CD4-positive, alpha-beta T cell treated with Interleukin-6 for 4 hours (primary cell): Measurements from ENCODE around the gene MRPL40.
A peak's percentile ranks its signal among the peaks of the same experiment; 100 is the strongest.

Experiments used
- DNase-seq: peaks from one replicate; pipeline ENCODE4 v3.0.0-alpha.2; 2020; ENCODE audit warnings: mixed read lengths

Gene MRPL40

GRCh38 chr22:19432133-19432851, at the start of gene MRPL40:
Gene MRPL40, plus strand, starts transcription at chr22:19432545. Its CDS starts 10 bp downstream, at chr22:19432555.
- DNase-seq: peak; percentile 94

GRCh38 chr22:19383292-19383691, 49.1 kb upstream of the MRPL40 start:
- DNase-seq: no peak

GRCh38 chr22:19385221-19385906, 47.0 kb upstream of the MRPL40 start:
- no peak for DNase-seq

GRCh38 chr22:19386248-19386647, 46.1 kb upstream of the MRPL40 start:
- DNase-seq: no peak

GRCh38 chr22:19387038-19387437, 45.3 kb upstream of the MRPL40 start:
- DNase-seq: no peak

- DNase-seq: no peak
Observed at GRCh38 chr22:19387575-19387974, 44.8 kb upstream of the MRPL40 start.

GRCh38 chr22:19393704-19394103, 38.6 kb upstream of the MRPL40 start:
- no peak for DNase-seq

- DNase-seq: no peak
Observed at GRCh38 chr22:19394274-19395050, 37.9 kb upstream of the MRPL40 start.

GRCh38 chr22:19395276-19395675, 37.1 kb upstream of the MRPL40 start:
- DNase-seq: no peak

GRCh38 chr22:19396561-19396933, 35.8 kb upstream of the MRPL40 start:
- DNase-seq: no peak

GRCh38 chr22:19396934-19397733, 35.2 kb upstream of the MRPL40 start:
- DNase-seq: no peak

- DNase-seq: no peak
Observed at GRCh38 chr22:19397734-19398104, 34.6 kb upstream of the MRPL40 start.

GRCh38 chr22:19398206-19398605, 34.1 kb upstream of the MRPL40 start:
- DNase-seq: no peak

- DNase-seq: no peak
Observed at GRCh38 chr22:19398652-19399051, 33.7 kb upstream of the MRPL40 start.

- DNase-seq: no peak
Observed at GRCh38 chr22:19400881-19401280, 31.5 kb upstream of the MRPL40 start.

- no peak for DNase-seq
Observed at GRCh38 chr22:19401483-19401882, 30.9 kb upstream of the MRPL40 start.

GRCh38 chr22:19402642-19403191, 29.6 kb upstream of the MRPL40 start:
- no peak for DNase-seq

GRCh38 chr22:19404676-19405075, 27.7 kb upstream of the MRPL40 start:
- no peak for DNase-seq

- DNase-seq: no peak
Observed at GRCh38 chr22:19405133-19405532, 27.2 kb upstream of the MRPL40 start.

GRCh38 chr22:19405652-19406051, 26.7 kb upstream of the MRPL40 start:
- no peak for DNase-seq

GRCh38 chr22:19406281-19406811, 26.0 kb upstream of the MRPL40 start:
- no peak for DNase-seq

GRCh38 chr22:19406846-19407245, 25.5 kb upstream of the MRPL40 start:
- no peak for DNase-seq
